H1 (cell line): Measurements from ENCODE around the gene P2RY11. TPM values are rescaled to one million over a fixed set of nuclear protein-coding genes. Genes with fewer than 3 reads are reported as not detected.

Experiments used
- CTCF ChIA-PET: fragments of 300-600 bp; sonication (Branson Sonifier 250); formaldehyde crosslinking; loops from one replicate; lab custom pipeline; 2021; ENCODE audit not compliant: partially characterized antibody; lab: Charles Lee
- POLR2A ChIA-PET: fragments of 300-600 bp; sonication (Branson Sonifier 250); formaldehyde crosslinking; loops from one replicate; lab custom pipeline; 2021; ENCODE audit warnings: inconsistent platforms; ENCODE audit not compliant: partially characterized antibody; lab: Charles Lee
- DNase-seq, 2 experiments: peaks; one replicate each; pipeline versions ENCODE4 v3.0.0 to v3.0.0-alpha.2; 2010 to 2022; ENCODE audit warnings: low spot score in 2 of 2, low read depth in 1 of 2, mixed read lengths in 1 of 2
- FAIRE-seq: peaks from 2 replicates; lab custom pipeline; 2011; peaks lifted over from hg19 to GRCh38; lab: Jason Lieb, UNC
- H2AFZ ChIP-seq: 2 replicates; pipeline ENCODE4 v1.8.1; 2012; ENCODE audit warnings: low read length, inconsistent platforms
- H2AK5ac ChIP-seq: 2 replicates; pipeline ENCODE4 v1.6.1; 2013; ENCODE audit warnings: low read depth, low read length
- H2BK120ac ChIP-seq: replicated peaks from 2 replicates; pipeline ENCODE3; 2013; ENCODE audit warnings: low read depth, low read length, inconsistent platforms
- H2BK12ac ChIP-seq: 2 replicates; pipeline ENCODE4 v1.6.1; 2013; ENCODE audit warnings: low read depth, low read length
- H2BK15ac ChIP-seq: 2 replicates; pipeline ENCODE4 v1.6.1; 2013; ENCODE audit warnings: low read length
- H2BK20ac ChIP-seq: 2 replicates; pipeline ENCODE4 v1.6.1; 2013; ENCODE audit warnings: low read length
- H2BK5ac ChIP-seq: 2 replicates; pipeline ENCODE4 v1.6.1; 2013; ENCODE audit warnings: low read depth, low read length
- H3K14ac ChIP-seq: 2 replicates; pipeline ENCODE4 v1.6.1; 2013; ENCODE audit warnings: inconsistent platforms; ENCODE audit not compliant: insufficient read length
- H3K18ac ChIP-seq: 2 replicates; pipeline ENCODE4 v1.6.1; 2013; ENCODE audit warnings: low read length; ENCODE audit errors: extremely low read depth
- H3K23ac ChIP-seq: 2 replicates; pipeline ENCODE4 v1.6.1; 2013; ENCODE audit warnings: inconsistent platforms; ENCODE audit not compliant: insufficient read length
- H3K23me2 ChIP-seq: 2 replicates; pipeline ENCODE4 v1.6.1; 2013; ENCODE audit warnings: low read depth, low read length
- H3K27ac ChIP-seq: 2 replicates; pipeline ENCODE4 v1.6.1; 2011; ENCODE audit warnings: low read depth, low read length, inconsistent platforms
- H3K27me3 ChIP-seq, 4 experiments: replicated peaks in 1 of 4; 1 replicate in 1 of 4; 2 replicates in 3 of 4; pipeline versions ENCODE4 v1.6.1 to v1.8.1; 2011 to 2013; ENCODE audit warnings: low read length in 3 of 4, mild to moderate bottlenecking in 3 of 4, inconsistent platforms in 2 of 4, mixed read lengths in 2 of 4, moderate library complexity in 1 of 4; ENCODE audit not compliant: control insufficient read depth in 3 of 4, insufficient read depth in 3 of 4; ENCODE audit errors: extremely low read depth in 1 of 4
- H3K36me3 ChIP-seq, 4 experiments: 2 replicates each; pipeline versions ENCODE4 v1.6.1 to v1.8.1; 2011 to 2013; ENCODE audit warnings: mild to moderate bottlenecking in 4 of 4, low read length in 3 of 4, moderate library complexity in 2 of 4, control low read depth in 1 of 4, inconsistent platforms in 1 of 4; ENCODE audit not compliant: insufficient read depth in 4 of 4, control insufficient read depth in 2 of 4
- H3K4ac ChIP-seq: replicated peaks from 2 replicates; pipeline ENCODE3; 2013; ENCODE audit warnings: low read length, low read depth, mixed read lengths, inconsistent platforms; ENCODE audit not compliant: insufficient read length
- H3K4me1 ChIP-seq, 4 experiments: replicated peaks in 1 of 4; 1 replicate in 1 of 4; 2 replicates in 3 of 4; pipeline versions ENCODE4 v1.6.1 to v1.8.1; 2011 to 2013; ENCODE audit warnings: low read length in 3 of 4, inconsistent platforms in 2 of 4, mixed read lengths in 1 of 4; ENCODE audit not compliant: insufficient read depth in 4 of 4, control insufficient read depth in 3 of 4
- H3K4me2 ChIP-seq, 2 experiments: 2 replicates each; pipeline versions ENCODE4 v1.6.1 to v1.8.1; 2011 to 2013; ENCODE audit warnings: low read depth in 2 of 2, low read length in 2 of 2, control low read depth in 1 of 2, inconsistent platforms in 1 of 2, mild to moderate bottlenecking in 1 of 2; ENCODE audit not compliant: insufficient read depth in 1 of 2
- H3K4me3 ChIP-seq, 4 experiments: fragments of 200-600, 300-600 bp in 1 of 4; sonication (generic), shearing (Covaris generic), sonication (Bioruptor Twin) in 1 of 4; 2 replicates each; pipeline versions ENCODE4 v1.5.1 to v1.8.1; 2011 to 2016; ENCODE audit warnings: low read length in 4 of 4, low read depth in 3 of 4, control low read depth in 2 of 4, inconsistent platforms in 2 of 4, mild to moderate bottlenecking in 2 of 4, mixed read lengths in 1 of 4, moderate library complexity in 1 of 4; ENCODE audit not compliant: insufficient read depth in 2 of 4; ENCODE audit errors: extremely low read depth in 1 of 4
- H3K56ac ChIP-seq: replicated peaks from 2 replicates; pipeline ENCODE3; 2013; ENCODE audit warnings: low read depth, mild to moderate bottlenecking, mixed read lengths, low read length, inconsistent platforms; ENCODE audit not compliant: insufficient read length
- H3K79me1 ChIP-seq: 2 replicates; pipeline ENCODE4 v1.6.1; 2013; ENCODE audit warnings: low read depth, low read length, control low read depth
- H3K79me2 ChIP-seq, 2 experiments: 2 replicates each; pipeline versions ENCODE4 v1.6.1 to v1.8.1; 2012 to 2013; ENCODE audit warnings: low read length in 2 of 2, mild to moderate bottlenecking in 2 of 2, inconsistent platforms in 1 of 2; ENCODE audit not compliant: insufficient read depth in 2 of 2, control insufficient read depth in 1 of 2
- H3K9ac ChIP-seq, 4 experiments: replicated peaks in 1 of 4; 1 replicate in 1 of 4; 2 replicates in 3 of 4; pipeline versions ENCODE4 v1.6.1 to v1.8.1; 2011 to 2013; ENCODE audit warnings: low read depth in 3 of 4, low read length in 3 of 4, control low read depth in 2 of 4, mild to moderate bottlenecking in 2 of 4, moderate library complexity in 2 of 4, inconsistent platforms in 1 of 4; ENCODE audit errors: extremely low read depth in 1 of 4
- H3K9me3 ChIP-seq, 2 experiments: 2 replicates each; pipeline versions ENCODE4 v1.6.1 to v1.8.1; 2012 to 2013; ENCODE audit warnings: mild to moderate bottlenecking in 2 of 2, moderate library complexity in 2 of 2, control low read depth in 1 of 2, inconsistent platforms in 1 of 2, low read depth in 1 of 2, low read length in 1 of 2, mixed read lengths in 1 of 2; ENCODE audit not compliant: insufficient read depth in 2 of 2
- H4K20me1 ChIP-seq, 2 experiments: replicated peaks in 1 of 2; 2 replicates each; pipeline versions ENCODE3 to v1.8.1; 2011 to 2013; ENCODE audit warnings: inconsistent platforms in 2 of 2, low read length in 2 of 2, mild to moderate bottlenecking in 1 of 2; ENCODE audit not compliant: insufficient read depth in 2 of 2, control insufficient read depth in 1 of 2
- H4K5ac ChIP-seq: 2 replicates; pipeline ENCODE4 v1.6.1; 2013; ENCODE audit warnings: low read length, low read depth, mixed read lengths, inconsistent platforms; ENCODE audit not compliant: insufficient read length
- H4K8ac ChIP-seq: 2 replicates; pipeline ENCODE4 v1.8.0; 2013; ENCODE audit warnings: mild to moderate bottlenecking, moderate library complexity, low read length, inconsistent platforms; ENCODE audit not compliant: insufficient read depth; ENCODE audit errors: extremely low read depth
- H4K91ac ChIP-seq: replicated peaks from 2 replicates; pipeline ENCODE3; 2013; ENCODE audit warnings: low read length, mixed read lengths, inconsistent platforms; ENCODE audit not compliant: insufficient read length
- E2F6 ChIP-seq: IDR thresholded peaks from 2 replicates; pipeline ENCODE4 v1.6.1; 2012; ENCODE audit warnings: inconsistent platforms
- WGBS, 2 experiments: shearing (Covaris generic) in 1 of 2; methylation state at CpG; one replicate each; pipeline versions ENCODE4 v1.1.6 to v1.1.7; 2013 to 2015; ENCODE audit warnings: low lambda C conversion rate in 2 of 2, mixed read lengths in 2 of 2, inconsistent platforms in 1 of 2, low coverage in 1 of 2, missing lambda C conversion rate in 1 of 2; ENCODE audit not compliant: insufficient replicate concordance in 2 of 2, insufficient coverage in 1 of 2, insufficient read length in 1 of 2; ENCODE audit errors: extremely low coverage in 1 of 2, missing lambda C conversion rate in 1 of 2; 5-methylcytosine and 5-hydroxymethylcytosine counted together
- polyA plus RNA-seq, 7 experiments: library from polyadenylated mRNA; depleted of rRNA in 3 of 7; stranded (reverse) in 5 of 7; unstranded in 2 of 7; fragments of >200 nt in 5 of 7; fragments of 200-250 nt in 2 of 7; gene quantifications; 1 replicate in 5 of 7; 2 replicates in 1 of 7; 4 replicates in 1 of 7; pipeline versions ENCODE4 v1.2.1 to v1.2.3, GENCODE V29; 2011 to 2013; ENCODE audit warnings: missing spikeins in 2 of 7, mixed read lengths in 2 of 7
- total RNA-seq: library from RNA; stranded (reverse); fragmentation: NEBNext Ultra II Directional; extraction: Animal tissue kit (Norgen Biotek cat#: 25700); gene quantifications from 2 replicates; pipeline ENCODE4 v1.2.1, GENCODE V29; 2021

P2RY11 gene
- total and polyA plus RNA-seq, 2 of the 8 experiments (the other 6 are each of a cell fraction or from before 2014, with no cell fraction given), result 9.2 to 18.0 TPM

- Histone ChIP-seq H2BK20ac (no peak overlapping the region), H3K18ac (peak overlapping the region; percentile 93; the same call in 1 of the 2 replicates), H3K36me3 (no peaks in the 10 kb centered on the region; a peak in 1 of 8 replicates), H4K20me1 (peaks cover 0 to 5% of the 10 kb centered on the region in 2 experiments), H3K56ac (no peak overlapping the region), H2BK12ac (peak overlapping the region; percentile 23; the same call in 1 of the 2 replicates), H3K27me3 (peaks cover 8 to 29% (median 23%) of the 10 kb centered on the region in 4 experiments), H2BK120ac (no peak overlapping the region), H3K4ac (no peak overlapping the region), H3K9ac (peak overlapping the region in 2 of 4 experiments; percentile 70 to 77; a peak in 5 of 7 replicates), H3K23me2 (peaks cover 2% of the 10 kb centered on the region; the same call in 1 of the 2 replicates), H3K4me1 (peaks cover 0 to 6% (median 2%) of the 10 kb centered on the region in 4 experiments; a peak in 3 of 7 replicates), H3K4me3 (peak overlapping the region; percentile 29 to 57 (median 39)), H3K23ac (no peak overlapping the region), H4K5ac (peak overlapping the region; percentile 81), H3K79me1 (no peaks in the 10 kb centered on the region), H2AK5ac (no peak overlapping the region), H2BK5ac (peak overlapping the region; percentile 77; the same call in 1 of the 2 replicates), H3K9me3 (peaks cover 0 to 2% of the 10 kb centered on the region in 2 experiments; a peak in 1 of 4 replicates), H2AFZ (peak overlapping the region; percentile 92; the same call in 1 of the 2 replicates), H3K14ac (no peak overlapping the region), H3K4me2 (peak overlapping the region; percentile 41 to 76; a peak in 3 of 4 replicates), H3K27ac (no peak overlapping the region), H4K91ac (peak overlapping the region; percentile 98), H4K8ac (peak overlapping the region; percentile 98), H3K79me2 (no peaks in the 10 kb centered on the region), H2BK15ac (no peak overlapping the region)
- WGBS, 2 experiments, result 6% methylated on average over 48 of the region's 97 CpGs; no CpG with 5 or more reads in 1 of the 2 experiments
- FAIRE-seq, result no peak
- POLR2A ChIA-PET, result interaction anchor here (0.7 to 15.1 kb wide), 7 partner anchors 9 to 405 kb away, joined by 3 to 240 read pairs (median 3); partner anchors contain the start of genes P2RY11, PPAN and SHFL
- CTCF ChIA-PET, result interaction anchor here (0.6 to 1.4 kb wide), 9 partner anchors 23 to 306 kb away, joined by 3 to 4 read pairs (median 3); no protein-coding TSS in a partner anchor
- DNase-seq, result peak; percentile 79 to 96
- TF ChIP-seq E2F6, result peak; percentile 92
Measured at GRCh38 chr19:10095948-10096614, 15.4 kb upstream of the P2RY11 start.
